ENCODE measurements around the gene ZNF710.

- no peak for TF ChIP-seq CTCF (IDR thresholded peaks at IDR 0.05)
- no peak for TF ChIP-seq POLR2A (IDR thresholded peaks at IDR 0.05; ENCODE audit: low read depth)
- no peak for TF ChIP-seq POLR2AphosphoS5 (IDR thresholded peaks at IDR 0.05)
Observed at GRCh38 chr15:90124507-90124906, 123.4 kb downstream of the ZNF710 start.

Measured in esophagus muscularis mucosa (tissue), 3 donors.